HEK293 (cell line): ENCODE measurements around the gene SMTNL2.

Experiments
- CTCF ChIA-PET: fragments of 350-600 bp; formaldehyde crosslinking; extraction: SDS; loops from one replicate; lab custom pipeline; 2021; ENCODE audit warnings: antibody characterized with exemption; lab: Yijun Ruan, JAX
- POLR2A ChIA-PET: fragments of 300-600 bp; formaldehyde crosslinking; extraction: SDS; loops from one replicate; lab custom pipeline; 2020; ENCODE audit warnings: antibody characterized with exemption, inconsistent platforms; lab: Yijun Ruan, JAX
- H3K27ac ChIP-seq: fragments of 200-500 bp; sonication (Bioruptor generic); 2 replicates; pipeline ENCODE4 v1.5.1; 2014; ENCODE audit warnings: low read depth, low read length, control low read depth, inconsistent platforms; ENCODE audit errors: extremely low read depth
- H3K36me3 ChIP-seq, 2 experiments: fragments of 200-500 bp in 1 of 2; sonication (Bioruptor generic) in 1 of 2; 1 replicate in 1 of 2; 2 replicates in 1 of 2; pipeline ENCODE4 v1.5.1; 2014 to 2017; ENCODE audit warnings: inconsistent platforms in 2 of 2, low read length in 2 of 2; ENCODE audit not compliant: control insufficient read depth in 2 of 2, insufficient read depth in 1 of 2
- H3K4me1 ChIP-seq: fragments of 200-500 bp; sonication (Bioruptor generic); 2 replicates; pipeline ENCODE4 v1.5.1; 2014; ENCODE audit warnings: mild to moderate bottlenecking, low read length, inconsistent platforms; ENCODE audit not compliant: control insufficient read depth, insufficient read depth
- H3K4me3 ChIP-seq: 2 replicates; pipeline ENCODE4 v1.5.1; 2011; ENCODE audit warnings: low read depth, mild to moderate bottlenecking, control low read depth, low read length, moderate library complexity
- H3K9me3 ChIP-seq: fragments of 200-500 bp; sonication (Bioruptor generic); 2 replicates; pipeline ENCODE4 v1.5.1; 2014; ENCODE audit warnings: low read depth, low read length, inconsistent platforms; ENCODE audit not compliant: control insufficient read depth, insufficient read depth
- GLIS2 ChIP-seq: fragments of 450-650 bp; formaldehyde crosslinking; IDR thresholded peaks from 2 replicates; pipeline ENCODE4 v1.5.1; 2016; ENCODE audit warnings: missing biosample characterization, missing genetic modification characterization
- KLF8 ChIP-seq: fragments of 450-650 bp; formaldehyde crosslinking; IDR thresholded peaks from 2 replicates; pipeline ENCODE4 v1.5.1; 2016; ENCODE audit warnings: missing biosample characterization, missing genetic modification characterization
- PATZ1 ChIP-seq: fragments of 450-650 bp; formaldehyde crosslinking; IDR thresholded peaks from 2 replicates; pipeline ENCODE4 v1.5.1; 2016; ENCODE audit warnings: missing biosample characterization, missing genetic modification characterization
- PRDM10 ChIP-seq: fragments of 450-650 bp; formaldehyde crosslinking; IDR thresholded peaks from 2 replicates; pipeline ENCODE4 v1.5.1; 2016; ENCODE audit warnings: missing biosample characterization, missing genetic modification characterization
- SP7 ChIP-seq: fragments of 450-650 bp; formaldehyde crosslinking; IDR thresholded peaks from 2 replicates; pipeline ENCODE4 v1.5.1; 2016; ENCODE audit warnings: missing biosample characterization, missing genetic modification characterization
- TCF7L2 ChIP-seq: IDR thresholded peaks from 2 replicates; pipeline ENCODE4 v1.6.1; 2011; ENCODE audit warnings: low read depth, mild to moderate bottlenecking, inconsistent platforms, low read length, moderate library complexity, borderline replicate concordance
- ZBTB17 ChIP-seq: fragments of 450-650 bp; formaldehyde crosslinking; IDR thresholded peaks from 2 replicates; pipeline ENCODE4 v1.5.1; 2016; ENCODE audit warnings: missing biosample characterization, missing genetic modification characterization
- ZNF133 ChIP-seq: fragments of 450-650 bp; formaldehyde crosslinking; IDR thresholded peaks from 2 replicates; pipeline ENCODE4 v1.5.1; 2016; ENCODE audit warnings: missing biosample characterization, missing genetic modification characterization
- ZNF19 ChIP-seq: fragments of 450-650 bp; formaldehyde crosslinking; IDR thresholded peaks from 2 replicates; pipeline ENCODE4; 2016; ENCODE audit warnings: missing biosample characterization, missing genetic modification characterization, low read depth
- ZNF335 ChIP-seq: fragments of 450-650 bp; formaldehyde crosslinking; conservative IDR thresholded peaks from 2 replicates; pipeline ENCODE4 v1.5.1; 2016; ENCODE audit warnings: missing biosample characterization, missing genetic modification characterization
- ZNF366 ChIP-seq: fragments of 450-650 bp; formaldehyde crosslinking; conservative IDR thresholded peaks from 2 replicates; pipeline ENCODE4 v1.5.1; 2016; ENCODE audit warnings: missing biosample characterization, missing genetic modification characterization
- ZNF398 ChIP-seq: fragments of 450-650 bp; formaldehyde crosslinking; IDR thresholded peaks from 2 replicates; pipeline ENCODE4 v1.5.1; 2017; ENCODE audit warnings: missing biosample characterization, missing genetic modification characterization
- ZNF426 ChIP-seq: fragments of 450-650 bp; formaldehyde crosslinking; IDR thresholded peaks from 2 replicates; pipeline ENCODE4 v1.5.1; 2017; ENCODE audit warnings: missing biosample characterization, missing genetic modification characterization, mild to moderate bottlenecking, inconsistent platforms, moderate library complexity
- ZNF449 ChIP-seq: fragments of 450-650 bp; formaldehyde crosslinking; IDR thresholded peaks from 2 replicates; pipeline ENCODE4 v1.5.1; 2017; ENCODE audit warnings: missing biosample characterization, mild to moderate bottlenecking, missing genetic modification characterization, moderate library complexity
- ZNF513 ChIP-seq: fragments of 450-650 bp; IDR thresholded peaks from 2 replicates; pipeline ENCODE4 v1.5.1; 2018; ENCODE audit warnings: missing biosample characterization, missing genetic modification characterization
- ZNF580 ChIP-seq: fragments of 450-650 bp; formaldehyde crosslinking; IDR thresholded peaks from 2 replicates; pipeline ENCODE4 v1.5.1; 2016; ENCODE audit warnings: missing biosample characterization, missing genetic modification characterization
- ZNF658 ChIP-seq: fragments of 450-650 bp; formaldehyde crosslinking; IDR thresholded peaks from 2 replicates; pipeline ENCODE4; 2016; ENCODE audit warnings: missing biosample characterization, missing genetic modification characterization
- ZNF692 ChIP-seq: fragments of 450-650 bp; formaldehyde crosslinking; IDR thresholded peaks from 2 replicates; pipeline ENCODE4 v1.5.1; 2016; ENCODE audit warnings: missing biosample characterization, missing genetic modification characterization
- ZSCAN5A ChIP-seq: fragments of 450-650 bp; formaldehyde crosslinking; IDR thresholded peaks from 2 replicates; pipeline ENCODE4 v1.5.1; 2016; ENCODE audit warnings: missing biosample characterization, missing genetic modification characterization

SMTNL2 gene

GRCh38 chr17:4598776-4599504 is 14.6 kb downstream of the SMTNL2 start (continued):
- no peak for TF ChIP-seq ZNF426 (tag by site-specific recombination)
- no peak for TF ChIP-seq ZNF133 (tag by site-specific recombination)
- TF ChIP-seq TCF7L2 = no peak
- no peak for TF ChIP-seq ZNF19 (tag by site-specific recombination)
- TF ChIP-seq GLIS2 (tag by site-specific recombination) = no peak
- TF ChIP-seq ZBTB17 (tag by site-specific recombination) = no peak
- no peak for TF ChIP-seq ZSCAN5A (tag by site-specific recombination)

GRCh38 chr17:4599505-4600281 is 15.4 kb downstream of the SMTNL2 start:
- POLR2A ChIA-PET = interaction anchor here (0.5 to 2.9 kb wide), 2 partner anchors 15 to 123 kb away, joined by 3 to 12 read pairs; partner anchors contain the start of gene SMTNL2
- Histone ChIP-seq H3K4me3 (no peak overlapping the region), H3K4me1 (peaks cover 24% of the 10 kb centered on the region), H3K36me3 (no peaks in the 10 kb centered on the region), H3K27ac (peak overlapping the region; percentile 57), H3K9me3 (no peaks in the 10 kb centered on the region)
- CTCF ChIA-PET = interaction anchor here (0.6 to 4.2 kb wide), 10 partner anchors 8 to 417 kb away, joined by 3 to 22 read pairs (median 3); no protein-coding TSS in a partner anchor
- TF ChIP-seq ZNF658 (tag by site-specific recombination) = no peak
- peak; percentile 59 for TF ChIP-seq PRDM10 (tag by site-specific recombination)
- no peak for TF ChIP-seq ZNF449 (tag by site-specific recombination)
- peak; percentile 50 for TF ChIP-seq SP7 (tag by site-specific recombination)
- no peak for TF ChIP-seq ZNF580 (tag by site-specific recombination)
- TF ChIP-seq KLF8 (tag by site-specific recombination) = peak; percentile 62
- TF ChIP-seq ZNF513 (tag by site-specific recombination) = no peak
- TF ChIP-seq ZNF19 (tag by site-specific recombination) = no peak
- TF ChIP-seq ZNF398 (tag by site-specific recombination) = peak; percentile 67
- TF ChIP-seq ZNF692 (tag by site-specific recombination) = peak; percentile 86
- peak; percentile 40 for TF ChIP-seq ZNF366
- peak; percentile 82 for TF ChIP-seq ZNF335
- TF ChIP-seq PATZ1 (tag by site-specific recombination) = peak; percentile 94
